SK-N-SH treated with all-trans-retinoic acid at 6 μM for 48 hours (cell line): ENCODE results near the gene MAP1S.

Source experiments
- ARNTL ChIP-seq: fragments of 450-650 bp; formaldehyde crosslinking; IDR thresholded peaks from 2 replicates; pipeline ENCODE4 v1.5.0; 2020; ENCODE audit warnings: low read depth, mild to moderate bottlenecking, moderate library complexity, borderline replicate concordance
- CREB5 ChIP-seq: fragments of 250-450 bp; sonication (Bioruptor Pico); IDR thresholded peaks from 2 replicates; pipeline ENCODE4 v1.5.1; 2020; ENCODE audit warnings: low read depth, mild to moderate bottlenecking, moderate library complexity
- ISL1 ChIP-seq: fragments of 250-450 bp; sonication (Bioruptor Pico); IDR thresholded peaks from 2 replicates; pipeline ENCODE4 v2.1.2; 2022; ENCODE audit warnings: mild to moderate bottlenecking, moderate library complexity
- OSR1 ChIP-seq: fragments of 250-450 bp; sonication (Bioruptor Pico); IDR thresholded peaks from 2 replicates; pipeline ENCODE4 v1.8.0; 2022; ENCODE audit warnings: moderate library complexity, mild to moderate bottlenecking, inconsistent platforms
- PATZ1 ChIP-seq: fragments of 250-450 bp; sonication (Bioruptor Pico); IDR thresholded peaks from 2 replicates; pipeline ENCODE4 v1.8.0; 2020; ENCODE audit warnings: mild to moderate bottlenecking, moderate library complexity, borderline replicate concordance
- PPARA ChIP-seq: fragments of 250-450 bp; sonication (Bioruptor Pico); IDR thresholded peaks from 2 replicates; pipeline ENCODE4 v1.5.0; 2020; ENCODE audit warnings: mild to moderate bottlenecking, borderline replicate concordance
- RARB ChIP-seq: fragments of 250-450 bp; sonication (Bioruptor Pico); IDR thresholded peaks from 2 replicates; pipeline ENCODE4 v1.8.0; 2021; ENCODE audit warnings: mild to moderate bottlenecking, moderate library complexity
- TCF4 ChIP-seq: fragments of 250-450 bp; sonication (Bioruptor Pico); IDR thresholded peaks from 2 replicates; pipeline ENCODE4 v1.8.0; 2021; ENCODE audit warnings: mild to moderate bottlenecking, moderate library complexity, borderline replicate concordance
- TOX ChIP-seq: fragments of 250-450 bp; sonication (Bioruptor Pico); IDR thresholded peaks from 2 replicates; pipeline ENCODE4 v1.8.0; 2021; ENCODE audit warnings: mild to moderate bottlenecking, moderate library complexity, borderline replicate concordance
- ZC3H10 ChIP-seq: fragments of 250-450 bp; sonication (Bioruptor Pico); IDR thresholded peaks from 2 replicates; pipeline ENCODE4 v1.5.1; 2021; ENCODE audit warnings: mild to moderate bottlenecking, moderate library complexity
- ZFP3 ChIP-seq: fragments of 250-450 bp; sonication (Bioruptor Pico); IDR thresholded peaks from 2 replicates; pipeline ENCODE4 v1.5.0; 2020; ENCODE audit warnings: mild to moderate bottlenecking, moderate library complexity
- ZNF565 ChIP-seq: fragments of 450-650 bp; formaldehyde crosslinking; conservative IDR thresholded peaks from 2 replicates; pipeline ENCODE4 v1.5.0; 2020; ENCODE audit warnings: low read depth, mild to moderate bottlenecking, moderate library complexity
- ZNF70 ChIP-seq: fragments of 450-650 bp; formaldehyde crosslinking; IDR thresholded peaks from 2 replicates; pipeline ENCODE4 v1.5.0; 2020; ENCODE audit warnings: mild to moderate bottlenecking, moderate library complexity
- ZNF8 ChIP-seq: fragments of 450-650 bp; formaldehyde crosslinking; IDR thresholded peaks from 2 replicates; pipeline ENCODE4 v1.5.0; 2020; ENCODE audit warnings: mild to moderate bottlenecking, moderate library complexity

- TF ChIP-seq RARB (CRISPR knock-in tag) (no peak), ZC3H10 (CRISPR knock-in tag) (no peak), OSR1 (CRISPR knock-in tag) (no peak), ZNF565 (CRISPR knock-in tag) (no peak), PATZ1 (CRISPR knock-in tag) (no peak), ISL1 (no peak), ZNF8 (CRISPR knock-in tag) (no peak), ZFP3 (CRISPR knock-in tag) (no peak), TOX (CRISPR knock-in tag) (no peak), TCF4 (CRISPR knock-in tag) (no peak), CREB5 (CRISPR knock-in tag) (no peak), ARNTL (CRISPR knock-in tag) (no peak), PPARA (no peak), ZNF70 (CRISPR knock-in tag) (no peak)
These were observed 7.0 kb downstream of the MAP1S start for GRCh38 chr19:17726136-17726741.
